GM23248 (cell line): ENCODE measurements around the gene CFAP251.
"Not testable (repeated sequence)": the region's sequence is repeated elsewhere in the genome, so short reads cannot be mapped to it uniquely, and the experiment has no call there.

Experiments
- EZH2 ChIP-seq: fragments of 200-600 bp; sonication (generic); IDR thresholded peaks from 2 replicates; pipeline ENCODE4 v1.6.1; 2018; ENCODE audit warnings: antibody characterized with exemption, mild to moderate bottlenecking; ENCODE audit not compliant: insufficient read depth, poor library complexity, severe bottlenecking
- EZH2phosphoT487 ChIP-seq: fragments of 200-600 bp; sonication (generic); IDR thresholded peaks from 2 replicates; pipeline ENCODE4 v1.6.1; 2018; ENCODE audit warnings: antibody characterized with exemption, moderate library complexity, mild to moderate bottlenecking, low read depth; ENCODE audit not compliant: insufficient read depth

DNA sequence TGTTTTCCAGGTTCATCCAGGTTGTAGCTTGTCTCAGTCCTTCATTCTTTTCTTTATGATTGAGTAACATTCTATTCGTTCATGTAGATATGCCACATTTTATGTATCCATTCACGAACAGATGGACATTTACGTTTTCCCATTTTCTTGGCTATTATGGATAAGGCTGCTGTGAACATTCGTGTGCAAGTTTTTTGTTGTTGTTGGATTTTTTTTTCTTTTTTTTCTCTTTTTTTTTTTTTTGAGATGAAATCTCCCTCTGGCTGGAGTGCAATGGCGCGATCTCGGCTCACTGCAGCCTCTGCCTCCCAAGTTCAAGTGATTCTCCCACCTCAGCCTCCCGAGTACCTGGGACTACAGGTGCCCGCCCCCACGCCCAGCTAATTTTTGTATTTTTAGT lies 70.1 kb downstream of the CFAP251 start:
- not testable (repeated sequence) for TF ChIP-seq EZH2, EZH2phosphoT487
